ENCODE results near the gene DNAJC7.
A peak's percentile ranks its signal among the peaks of the same experiment; 100 is the strongest.

DNAJC7 gene

DNA sequence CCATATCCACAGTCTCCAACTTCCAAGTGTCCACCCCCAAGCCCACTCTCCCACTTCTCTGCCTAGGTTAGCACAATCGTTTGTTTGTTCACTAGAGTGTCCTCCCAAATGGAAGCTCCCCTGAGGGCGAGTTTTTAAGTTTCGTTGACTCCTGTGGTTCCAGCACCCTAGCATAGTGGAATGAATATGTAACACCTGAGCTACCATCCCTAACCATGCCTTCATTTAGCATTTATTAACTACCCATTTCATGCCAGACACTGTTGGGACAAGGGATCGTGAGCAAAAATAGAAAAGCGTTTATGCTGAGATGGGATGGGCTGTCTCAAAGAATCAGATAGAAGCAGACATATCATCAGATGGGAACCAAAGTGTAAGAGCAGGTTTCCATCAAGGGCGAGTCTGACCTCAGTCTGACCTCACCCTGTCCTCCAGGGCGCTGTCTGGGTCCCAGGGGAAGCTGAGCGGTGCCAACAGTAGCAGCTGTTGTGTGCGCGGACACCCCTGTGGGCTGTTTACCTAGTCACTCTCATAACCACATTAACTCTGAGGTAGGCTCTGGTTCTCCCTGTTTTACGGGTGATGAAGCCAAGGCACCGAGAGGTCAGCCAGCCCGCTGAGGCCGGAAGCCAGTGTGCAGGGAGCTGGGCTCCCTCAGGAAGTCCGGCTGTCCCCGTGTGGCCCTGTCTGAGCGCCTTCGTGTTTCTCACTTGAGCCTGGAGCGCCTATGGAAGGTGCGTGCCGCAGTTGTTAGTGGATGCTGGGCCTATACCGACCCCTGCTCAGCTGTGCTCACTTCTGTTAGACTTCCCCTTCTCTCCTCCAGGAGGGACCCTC lies 44.5 kb downstream of the DNAJC7 start:
- TF ChIP-seq BACH2 (CRISPR knock-in tag; IDR thresholded peaks at IDR 0.05; ENCODE audit: borderline replicate concordance), result no peak
- no peak for TF ChIP-seq ZNF565 (CRISPR knock-in tag; conservative IDR thresholded peaks at IDR 0.05; ENCODE audit: low read depth)
- no peak for TF ChIP-seq TOX (CRISPR knock-in tag; IDR thresholded peaks at IDR 0.05; ENCODE audit: borderline replicate concordance)
- TF ChIP-seq, protein P1, sequence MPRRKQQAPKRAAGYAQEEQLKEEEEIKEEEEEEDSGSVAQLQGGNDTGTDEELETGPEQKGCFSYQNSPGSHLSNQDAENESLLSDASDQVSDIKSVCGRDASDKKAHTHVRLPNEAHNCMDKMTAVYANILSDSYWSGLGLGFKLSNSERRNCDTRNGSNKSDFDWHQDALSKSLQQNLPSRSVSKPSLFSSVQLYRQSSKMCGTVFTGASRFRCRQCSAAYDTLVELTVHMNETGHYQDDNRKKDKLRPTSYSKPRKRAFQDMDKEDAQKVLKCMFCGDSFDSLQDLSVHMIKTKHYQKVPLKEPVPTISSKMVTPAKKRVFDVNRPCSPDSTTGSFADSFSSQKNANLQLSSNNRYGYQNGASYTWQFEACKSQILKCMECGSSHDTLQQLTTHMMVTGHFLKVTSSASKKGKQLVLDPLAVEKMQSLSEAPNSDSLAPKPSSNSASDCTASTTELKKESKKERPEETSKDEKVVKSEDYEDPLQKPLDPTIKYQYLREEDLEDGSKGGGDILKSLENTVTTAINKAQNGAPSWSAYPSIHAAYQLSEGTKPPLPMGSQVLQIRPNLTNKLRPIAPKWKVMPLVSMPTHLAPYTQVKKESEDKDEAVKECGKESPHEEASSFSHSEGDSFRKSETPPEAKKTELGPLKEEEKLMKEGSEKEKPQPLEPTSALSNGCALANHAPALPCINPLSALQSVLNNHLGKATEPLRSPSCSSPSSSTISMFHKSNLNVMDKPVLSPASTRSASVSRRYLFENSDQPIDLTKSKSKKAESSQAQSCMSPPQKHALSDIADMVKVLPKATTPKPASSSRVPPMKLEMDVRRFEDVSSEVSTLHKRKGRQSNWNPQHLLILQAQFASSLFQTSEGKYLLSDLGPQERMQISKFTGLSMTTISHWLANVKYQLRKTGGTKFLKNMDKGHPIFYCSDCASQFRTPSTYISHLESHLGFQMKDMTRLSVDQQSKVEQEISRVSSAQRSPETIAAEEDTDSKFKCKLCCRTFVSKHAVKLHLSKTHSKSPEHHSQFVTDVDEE (CRISPR knock-in tag; IDR thresholded peaks at IDR 0.05), result peak; percentile 77; the same call in 1 of the 2 replicates
- TF ChIP-seq, protein P2, sequence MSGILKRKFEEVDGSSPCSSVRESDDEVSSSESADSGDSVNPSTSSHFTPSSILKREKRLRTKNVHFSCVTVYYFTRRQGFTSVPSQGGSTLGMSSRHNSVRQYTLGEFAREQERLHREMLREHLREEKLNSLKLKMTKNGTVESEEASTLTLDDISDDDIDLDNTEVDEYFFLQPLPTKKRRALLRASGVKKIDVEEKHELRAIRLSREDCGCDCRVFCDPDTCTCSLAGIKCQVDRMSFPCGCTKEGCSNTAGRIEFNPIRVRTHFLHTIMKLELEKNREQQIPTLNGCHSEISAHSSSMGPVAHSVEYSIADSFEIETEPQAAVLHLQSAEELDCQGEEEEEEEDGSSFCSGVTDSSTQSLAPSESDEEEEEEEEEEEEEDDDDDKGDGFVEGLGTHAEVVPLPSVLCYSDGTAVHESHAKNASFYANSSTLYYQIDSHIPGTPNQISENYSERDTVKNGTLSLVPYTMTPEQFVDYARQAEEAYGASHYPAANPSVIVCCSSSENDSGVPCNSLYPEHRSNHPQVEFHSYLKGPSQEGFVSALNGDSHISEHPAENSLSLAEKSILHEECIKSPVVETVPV (CRISPR knock-in tag; IDR thresholded peaks at IDR 0.05), result 0 out of 2 replicates have a peak, but pooled peaks have one; percentile 35
- TF ChIP-seq ZNF8 (CRISPR knock-in tag; IDR thresholded peaks at IDR 0.05), result 0 out of 2 replicates have a peak, but pooled peaks have one; percentile 32
- TF ChIP-seq TCF4 (CRISPR knock-in tag; IDR thresholded peaks at IDR 0.05; ENCODE audit: borderline replicate concordance), result peak; percentile 74; the same call in 1 of the 2 replicates
- no peak for TF ChIP-seq ARNTL (CRISPR knock-in tag; IDR thresholded peaks at IDR 0.05; ENCODE audit: borderline replicate concordance, low read depth)
- TF ChIP-seq, protein P3, sequence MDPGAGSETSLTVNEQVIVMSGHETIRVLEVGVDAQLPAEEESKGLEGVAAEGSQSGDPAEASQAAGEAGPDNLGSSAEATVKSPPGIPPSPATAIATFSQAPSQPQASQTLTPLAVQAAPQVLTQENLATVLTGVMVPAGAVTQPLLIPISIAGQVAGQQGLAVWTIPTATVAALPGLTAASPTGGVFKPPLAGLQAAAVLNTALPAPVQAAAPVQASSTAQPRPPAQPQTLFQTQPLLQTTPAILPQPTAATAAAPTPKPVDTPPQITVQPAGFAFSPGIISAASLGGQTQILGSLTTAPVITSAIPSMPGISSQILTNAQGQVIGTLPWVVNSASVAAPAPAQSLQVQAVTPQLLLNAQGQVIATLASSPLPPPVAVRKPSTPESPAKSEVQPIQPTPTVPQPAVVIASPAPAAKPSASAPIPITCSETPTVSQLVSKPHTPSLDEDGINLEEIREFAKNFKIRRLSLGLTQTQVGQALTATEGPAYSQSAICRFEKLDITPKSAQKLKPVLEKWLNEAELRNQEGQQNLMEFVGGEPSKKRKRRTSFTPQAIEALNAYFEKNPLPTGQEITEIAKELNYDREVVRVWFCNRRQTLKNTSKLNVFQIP (CRISPR knock-in tag; IDR thresholded peaks at IDR 0.05; ENCODE audit: borderline replicate concordance, low read depth), result no peak
- 0 out of 2 replicates have a peak, but pooled peaks have one; percentile 11 for TF ChIP-seq ZFP30 (CRISPR knock-in tag; IDR thresholded peaks at IDR 0.05)
- ATAC-seq, result peak; percentile 8; the same call in 2 of the 3 replicates

DNA sequence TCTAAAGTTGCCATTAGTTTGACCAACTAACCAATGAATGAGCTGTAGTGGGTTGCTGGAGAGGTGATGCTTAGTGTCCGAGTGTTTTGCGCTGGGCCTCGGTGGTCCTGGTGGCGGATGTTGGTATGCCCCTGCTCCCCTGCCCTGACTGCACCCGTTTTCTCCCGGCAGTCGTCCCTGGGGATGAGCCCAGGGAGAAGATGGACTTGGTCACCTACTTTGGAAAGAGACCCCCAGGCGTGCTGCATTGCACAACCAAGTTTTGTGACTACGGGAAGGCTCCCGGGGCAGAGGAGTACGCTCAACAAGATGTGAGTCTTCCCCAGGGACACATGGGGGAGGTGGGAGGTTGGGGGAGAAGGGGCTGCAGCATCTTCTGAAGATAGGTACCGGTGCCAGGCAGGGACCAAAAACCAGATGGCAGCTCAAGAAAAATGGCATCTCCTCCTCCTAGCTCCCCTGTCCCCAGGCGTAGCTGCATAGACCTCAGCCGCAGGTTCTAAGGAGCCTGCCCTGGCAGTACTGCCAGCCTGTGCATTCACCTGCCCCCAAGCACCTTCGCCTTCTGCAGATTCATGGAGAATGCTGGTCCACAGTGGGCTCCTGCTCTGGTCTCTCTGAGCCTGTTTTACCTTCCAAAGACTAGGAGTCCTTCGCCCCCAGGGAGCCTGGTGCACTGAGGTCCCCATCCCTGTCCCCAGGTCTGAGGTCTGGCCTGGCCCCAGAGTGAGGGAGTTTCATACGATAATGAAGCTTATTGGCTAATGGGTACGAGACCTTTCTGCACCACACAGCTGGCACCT lies 45.3 kb downstream of the DNAJC7 start:
- no peak for ATAC-seq
- TF ChIP-seq, protein P4, sequence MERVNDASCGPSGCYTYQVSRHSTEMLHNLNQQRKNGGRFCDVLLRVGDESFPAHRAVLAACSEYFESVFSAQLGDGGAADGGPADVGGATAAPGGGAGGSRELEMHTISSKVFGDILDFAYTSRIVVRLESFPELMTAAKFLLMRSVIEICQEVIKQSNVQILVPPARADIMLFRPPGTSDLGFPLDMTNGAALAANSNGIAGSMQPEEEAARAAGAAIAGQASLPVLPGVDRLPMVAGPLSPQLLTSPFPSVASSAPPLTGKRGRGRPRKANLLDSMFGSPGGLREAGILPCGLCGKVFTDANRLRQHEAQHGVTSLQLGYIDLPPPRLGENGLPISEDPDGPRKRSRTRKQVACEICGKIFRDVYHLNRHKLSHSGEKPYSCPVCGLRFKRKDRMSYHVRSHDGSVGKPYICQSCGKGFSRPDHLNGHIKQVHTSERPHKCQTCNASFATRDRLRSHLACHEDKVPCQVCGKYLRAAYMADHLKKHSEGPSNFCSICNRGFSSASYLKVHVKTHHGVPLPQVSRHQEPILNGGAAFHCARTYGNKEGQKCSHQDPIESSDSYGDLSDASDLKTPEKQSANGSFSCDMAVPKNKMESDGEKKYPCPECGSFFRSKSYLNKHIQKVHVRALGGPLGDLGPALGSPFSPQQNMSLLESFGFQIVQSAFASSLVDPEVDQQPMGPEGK (CRISPR knock-in tag; IDR thresholded peaks at IDR 0.05; ENCODE audit: borderline replicate concordance), result no peak
- TF ChIP-seq RARB (CRISPR knock-in tag; IDR thresholded peaks at IDR 0.05) (no peak), ARNTL (CRISPR knock-in tag; IDR thresholded peaks at IDR 0.05; ENCODE audit: borderline replicate concordance, low read depth) (no peak), ZNF70 (CRISPR knock-in tag; IDR thresholded peaks at IDR 0.05) (no peak), SNAI2 (CRISPR knock-in tag; IDR thresholded peaks at IDR 0.05) (no peak), TCF4 (CRISPR knock-in tag; IDR thresholded peaks at IDR 0.05; ENCODE audit: borderline replicate concordance) (no peak), ZFP3 (CRISPR knock-in tag; IDR thresholded peaks at IDR 0.05) (no peak), ZNF8 (CRISPR knock-in tag; IDR thresholded peaks at IDR 0.05) (no peak), ESRRG (CRISPR knock-in tag; IDR thresholded peaks at IDR 0.05) (no peak), CSDC2 (CRISPR knock-in tag; IDR thresholded peaks at IDR 0.05) (no peak), ZFP30 (CRISPR knock-in tag; IDR thresholded peaks at IDR 0.05) (no peak), BACH2 (CRISPR knock-in tag; IDR thresholded peaks at IDR 0.05; ENCODE audit: borderline replicate concordance) (no peak), TOX (CRISPR knock-in tag; IDR thresholded peaks at IDR 0.05; ENCODE audit: borderline replicate concordance) (no peak), ZC3H10 (CRISPR knock-in tag; IDR thresholded peaks at IDR 0.05) (no peak), OSR1 (CRISPR knock-in tag; IDR thresholded peaks at IDR 0.05) (no peak), GLIS3 (CRISPR knock-in tag; IDR thresholded peaks at IDR 0.05) (no peak)
- TF ChIP-seq, protein P5, sequence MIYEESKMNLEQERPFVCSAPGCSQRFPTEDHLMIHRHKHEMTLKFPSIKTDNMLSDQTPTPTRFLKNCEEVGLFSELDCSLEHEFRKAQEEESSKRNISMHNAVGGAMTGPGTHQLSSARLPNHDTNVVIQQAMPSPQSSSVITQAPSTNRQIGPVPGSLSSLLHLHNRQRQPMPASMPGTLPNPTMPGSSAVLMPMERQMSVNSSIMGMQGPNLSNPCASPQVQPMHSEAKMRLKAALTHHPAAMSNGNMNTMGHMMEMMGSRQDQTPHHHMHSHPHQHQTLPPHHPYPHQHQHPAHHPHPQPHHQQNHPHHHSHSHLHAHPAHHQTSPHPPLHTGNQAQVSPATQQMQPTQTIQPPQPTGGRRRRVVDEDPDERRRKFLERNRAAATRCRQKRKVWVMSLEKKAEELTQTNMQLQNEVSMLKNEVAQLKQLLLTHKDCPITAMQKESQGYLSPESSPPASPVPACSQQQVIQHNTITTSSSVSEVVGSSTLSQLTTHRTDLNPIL (CRISPR knock-in tag; IDR thresholded peaks at IDR 0.05; ENCODE audit: low read depth), result no peak
- TF ChIP-seq, protein P3 (CRISPR knock-in tag; IDR thresholded peaks at IDR 0.05; ENCODE audit: borderline replicate concordance, low read depth), result no peak

Data from SK-N-SH treated with all-trans-retinoic acid at 6 μM for 48 hours (cell line).